ENCODE measurements around the gene ITGB1BP1.

Gene ITGB1BP1

DNA sequence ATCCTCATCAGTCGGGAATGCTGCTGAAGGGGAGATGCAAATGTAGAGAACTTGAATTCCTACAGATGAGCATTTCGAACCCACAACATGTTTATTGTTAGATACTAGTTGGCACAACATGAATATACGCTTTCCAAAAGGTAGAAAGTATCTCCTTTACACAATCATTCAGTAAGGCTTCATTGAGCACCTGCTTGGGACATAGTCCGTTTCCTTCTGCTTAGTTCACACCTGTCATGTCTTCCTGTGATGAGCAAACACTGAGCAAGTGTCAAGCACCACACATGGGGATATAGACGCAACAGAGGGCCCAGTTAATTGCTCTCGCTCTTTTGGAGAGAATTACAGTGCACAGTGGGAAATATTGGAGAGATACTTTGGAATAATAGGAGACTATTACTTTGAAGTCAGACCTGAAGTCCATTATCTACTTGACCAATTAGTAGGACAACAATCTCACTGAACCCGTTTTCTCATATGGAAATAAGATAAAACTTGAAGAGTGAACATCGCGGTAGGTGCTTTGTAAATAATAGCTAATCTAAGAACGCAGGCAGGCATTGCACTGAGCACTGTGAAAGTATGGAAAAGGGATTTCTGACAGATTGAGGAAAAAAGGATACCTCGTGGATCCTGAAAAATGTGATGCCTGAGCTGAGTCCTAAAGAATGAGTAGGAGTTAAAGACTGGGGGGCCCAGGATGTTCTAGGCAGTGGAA, 1.3 kb upstream of the ITGB1BP1 start:
- no peak for DNase-seq (ENCODE audit: low read depth in 3 of 3)

DNA sequence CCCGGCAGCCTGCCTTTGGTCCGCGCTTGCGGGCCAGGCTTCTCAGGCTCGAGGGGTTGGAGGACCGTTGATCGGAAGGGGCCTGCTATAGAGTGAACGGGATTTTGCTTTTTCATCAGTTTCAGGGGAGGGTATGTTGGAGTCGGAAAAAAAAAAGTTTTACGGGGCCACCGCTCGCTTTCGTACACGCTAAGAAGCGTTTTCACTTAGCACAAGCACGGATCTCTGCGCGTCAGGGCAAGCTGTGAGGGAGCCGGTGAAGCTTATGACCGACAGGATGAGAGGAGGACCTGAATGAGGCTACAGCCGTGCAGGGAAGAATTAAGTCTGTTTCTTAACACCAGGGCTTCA, 569 bp upstream of the ITGB1BP1 start:
- peak in 1 of 3 experiments; percentile 8 for DNase-seq (ENCODE audit: low read depth in 3 of 3)

DNA sequence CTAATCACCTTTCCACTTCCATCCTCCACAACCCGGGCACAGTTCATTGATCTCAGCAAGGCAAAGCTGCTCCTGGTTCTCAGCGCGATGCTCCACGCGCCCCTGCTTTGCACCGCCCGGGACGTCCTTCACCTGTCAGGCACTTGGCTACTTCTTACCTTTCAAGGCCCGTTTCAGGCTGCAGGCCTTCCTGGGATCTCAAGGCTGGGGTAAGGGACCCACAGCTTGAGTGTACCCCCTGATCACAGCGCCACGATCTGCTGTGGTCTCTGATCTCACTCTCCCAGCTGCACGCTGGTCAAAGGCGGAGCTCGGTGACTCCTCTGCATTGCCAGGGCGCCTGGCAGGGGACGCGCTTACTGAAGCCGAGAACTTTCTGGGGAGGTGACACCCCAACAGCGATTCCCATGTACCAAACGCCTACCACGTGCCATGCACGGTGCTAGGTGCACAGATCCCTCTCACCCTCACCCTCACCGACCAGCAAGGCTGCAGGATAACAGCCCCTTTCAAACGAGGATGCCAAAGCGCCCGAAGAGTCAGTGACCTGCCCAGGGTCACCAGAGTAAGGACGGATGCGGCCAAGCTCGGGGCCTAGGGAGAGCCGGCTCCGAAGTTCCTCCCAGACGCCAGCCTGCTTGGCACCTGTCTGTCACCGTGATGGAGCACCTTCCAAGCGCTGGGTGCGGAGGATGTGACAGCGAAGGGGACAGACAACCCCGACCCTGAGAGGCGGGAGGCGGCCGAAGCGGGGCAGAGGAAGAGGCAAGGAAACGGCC, 818 bp downstream of the ITGB1BP1 start:
- DNase-seq (ENCODE audit: low read depth in 3 of 3): peak in 2 of 3 experiments; percentile 25 to 52

DNA sequence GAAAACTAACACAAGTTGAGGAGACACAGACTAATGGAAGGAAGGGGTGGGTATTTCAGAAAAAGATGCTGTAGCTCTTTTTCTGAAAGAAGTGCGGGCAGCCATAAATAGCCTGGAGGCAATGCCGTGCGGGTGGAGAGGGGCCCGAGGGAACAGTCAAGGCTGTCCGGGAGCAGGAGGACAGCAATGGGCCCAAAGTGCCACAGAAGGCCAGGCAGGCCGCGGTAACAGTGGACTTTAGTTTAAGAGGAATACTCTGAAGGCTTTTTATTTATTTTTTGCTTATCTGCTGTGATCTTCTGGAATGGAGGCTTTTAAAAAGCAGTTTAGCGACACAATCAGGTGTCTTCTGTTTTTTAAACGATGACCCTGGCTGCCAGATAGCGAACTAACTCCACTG, 2.8 kb downstream of the ITGB1BP1 start:
- DNase-seq (ENCODE audit: low read depth in 3 of 3): no peak

DNA sequence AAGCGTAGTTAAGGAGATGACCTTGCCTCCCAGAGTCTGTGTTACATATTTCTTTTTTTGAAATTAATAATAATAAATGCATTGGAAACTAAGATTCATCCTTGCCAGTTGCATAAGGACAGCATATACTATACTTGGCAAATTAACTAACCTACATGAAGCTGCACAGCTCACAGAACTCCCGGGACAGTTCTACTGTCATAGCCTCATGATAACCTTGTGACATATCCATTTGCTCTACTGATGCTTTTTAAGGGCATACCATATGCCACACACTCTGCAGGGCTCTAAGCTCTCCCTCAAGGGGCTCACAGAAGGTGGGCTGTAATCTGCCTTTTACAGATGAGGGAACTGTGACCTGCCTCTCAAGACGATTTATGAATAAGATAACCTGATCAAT, 3.8 kb downstream of the ITGB1BP1 start:
- DNase-seq (ENCODE audit: low read depth in 3 of 3): no peak

DNA sequence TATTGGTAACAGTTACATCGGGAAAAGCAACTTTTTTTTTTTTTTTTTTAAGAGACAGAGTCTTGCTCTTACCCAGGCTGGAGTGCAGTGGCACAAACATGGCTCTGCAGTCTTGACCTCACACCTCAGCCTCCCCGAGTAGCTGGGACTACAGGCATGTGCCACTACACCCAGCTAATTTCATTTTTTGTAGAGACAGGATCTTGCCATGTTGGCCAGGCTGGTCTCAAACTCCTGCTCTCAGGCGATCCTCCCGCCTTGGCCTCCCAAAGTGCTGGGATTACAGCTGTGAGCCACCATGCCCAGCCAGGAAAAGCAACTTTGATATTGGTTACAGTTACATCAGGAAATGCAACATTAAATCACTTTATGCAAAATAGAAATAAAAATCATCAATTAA, 4.6 kb downstream of the ITGB1BP1 start:
- DNase-seq (ENCODE audit: low read depth in 3 of 3): no peak

DNA sequence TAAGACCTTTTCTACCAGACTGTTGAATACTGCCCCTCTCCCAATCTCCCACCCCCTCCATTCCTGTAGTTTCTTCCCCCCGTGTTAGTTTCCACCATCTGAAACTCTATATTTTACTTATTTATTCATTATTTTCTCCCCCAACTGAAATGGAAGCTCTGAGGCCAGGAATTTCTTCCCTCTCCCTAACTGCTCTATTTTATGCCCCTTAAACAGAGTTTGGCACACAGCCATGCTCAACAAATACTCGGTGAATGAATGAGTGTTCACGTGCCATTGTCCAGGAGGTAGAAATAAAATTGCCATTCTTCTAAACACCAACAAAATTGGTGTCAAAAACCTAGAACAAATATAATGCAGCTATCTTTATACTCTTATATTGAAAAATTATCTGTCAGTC, 5.6 kb downstream of the ITGB1BP1 start:
- no peak for DNase-seq (ENCODE audit: low read depth in 3 of 3)

DNA sequence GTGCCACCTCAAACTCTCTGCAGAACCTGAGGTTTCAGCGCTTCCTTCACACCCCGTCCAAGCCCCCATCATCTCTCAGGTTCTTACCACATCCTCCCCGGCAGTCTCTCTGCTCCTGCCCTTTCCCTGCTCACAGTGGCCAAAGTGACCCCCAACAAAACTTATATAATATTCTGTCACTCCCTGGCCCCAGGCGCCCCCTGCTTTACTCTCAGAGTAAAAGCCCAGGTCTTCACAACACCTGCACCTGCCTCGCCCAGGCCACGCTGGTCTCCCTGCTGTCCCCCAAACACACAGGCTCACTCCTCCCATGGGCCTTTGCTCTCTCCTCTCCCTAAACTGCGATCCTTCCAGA, 6.4 kb downstream of the ITGB1BP1 start:
- no peak for DNase-seq (ENCODE audit: low read depth in 3 of 3)

DNA sequence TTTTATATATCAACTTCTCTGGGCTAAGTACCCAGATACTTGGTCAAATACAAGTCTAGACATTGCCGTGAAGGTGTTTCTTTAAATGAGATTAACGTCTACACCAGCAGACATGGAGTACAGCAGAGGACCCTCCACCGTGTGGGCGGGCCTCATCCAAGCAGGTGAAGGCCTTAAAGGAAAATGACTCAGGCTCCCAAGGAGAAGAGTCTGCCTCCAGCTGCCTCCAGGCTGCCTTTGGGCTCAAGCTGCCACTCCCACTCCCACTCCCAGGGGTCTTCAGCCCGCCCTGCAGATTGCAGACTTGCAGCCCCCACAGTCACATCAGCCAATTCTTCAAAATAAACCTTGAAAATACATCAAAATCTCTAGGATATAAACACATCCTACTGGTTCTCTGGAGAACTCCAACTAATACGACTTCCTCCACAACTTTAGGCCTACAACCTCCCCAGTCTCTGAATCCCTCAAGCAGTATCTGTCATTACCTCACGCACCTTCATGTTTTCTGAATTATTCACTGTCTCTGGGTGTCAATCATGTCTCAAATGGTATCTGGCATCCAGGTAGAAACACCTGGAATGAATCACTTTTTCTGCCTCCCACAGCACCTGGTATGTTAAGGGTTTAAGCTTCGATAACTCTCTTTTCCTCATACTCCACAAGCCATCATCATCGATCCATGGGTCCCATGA, 6.9 kb downstream of the ITGB1BP1 start:
- DNase-seq (ENCODE audit: low read depth in 3 of 3): no peak

DNA sequence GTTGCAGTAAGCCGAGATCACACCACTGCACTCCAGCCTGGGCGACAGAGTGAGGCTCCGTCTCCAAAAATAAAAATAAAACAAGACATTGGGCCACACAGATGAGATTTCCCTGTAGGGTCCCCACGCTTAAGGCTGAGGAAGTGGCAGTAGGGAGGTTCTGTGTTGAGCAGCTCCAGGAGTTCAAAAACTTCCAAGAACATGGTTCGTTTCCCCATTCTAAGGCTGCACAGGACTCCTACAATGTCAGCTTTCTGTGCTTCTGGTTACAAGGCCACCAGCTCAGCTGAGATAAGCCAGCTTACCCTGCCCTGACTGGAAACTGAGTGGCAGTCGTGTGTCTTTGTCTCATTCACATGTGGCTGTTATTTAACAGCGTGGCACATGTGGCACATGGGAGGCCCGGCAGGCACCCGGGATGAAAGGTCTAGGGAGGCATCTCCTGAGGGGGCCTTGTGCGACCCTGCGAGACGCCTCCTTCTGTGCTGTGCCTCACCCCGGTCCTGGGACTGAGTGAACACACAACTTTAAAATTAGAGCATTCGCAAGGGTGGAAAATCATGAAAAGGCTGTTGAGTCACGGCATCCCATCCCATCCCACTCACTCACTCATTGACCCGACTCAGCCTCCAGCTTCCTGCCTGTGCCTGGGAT, 7.7 kb downstream of the ITGB1BP1 start:
- DNase-seq (ENCODE audit: low read depth in 3 of 3): no peak

DNA sequence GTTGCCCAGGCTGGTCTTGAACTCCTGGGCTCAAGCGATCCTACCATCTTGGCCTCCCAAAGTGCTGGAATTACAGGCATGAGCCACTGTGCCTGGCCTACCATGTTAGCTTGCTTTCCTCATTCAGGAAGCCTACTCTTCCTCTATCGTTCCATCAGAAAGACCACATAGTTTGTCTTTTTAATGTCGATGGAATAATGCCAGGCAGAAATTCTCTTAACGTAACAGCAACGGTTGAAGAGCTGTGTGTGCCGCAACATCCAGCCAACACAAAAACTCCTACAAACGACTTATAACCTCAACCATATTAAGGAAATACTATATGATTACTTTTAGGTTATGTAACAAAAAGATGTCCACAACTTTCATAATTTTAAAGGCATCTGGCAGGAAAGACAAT, 10.5 kb downstream of the ITGB1BP1 start:
- no peak for DNase-seq (ENCODE audit: low read depth in 3 of 3)

DNA sequence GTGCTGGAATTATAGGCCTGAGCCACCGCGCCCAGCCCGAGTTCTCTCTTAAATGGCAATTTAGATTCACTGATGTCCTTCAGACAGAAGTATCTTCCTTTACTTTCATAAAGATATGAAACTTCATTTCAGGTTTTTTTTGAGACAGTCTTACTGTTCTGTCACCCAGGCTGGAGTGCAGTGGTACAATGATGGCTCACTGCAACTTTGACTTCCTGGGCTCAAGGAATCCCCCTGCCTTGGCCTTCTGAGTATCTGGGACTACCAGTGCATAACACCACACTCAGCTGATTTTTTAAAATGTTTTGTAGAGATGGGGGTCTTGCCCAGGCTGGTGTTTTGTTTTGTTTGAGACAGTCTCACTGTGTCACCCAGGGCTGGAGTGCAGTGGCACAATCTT, 13.2 kb downstream of the ITGB1BP1 start:
- no peak for DNase-seq (ENCODE audit: low read depth in 3 of 3)

DNA sequence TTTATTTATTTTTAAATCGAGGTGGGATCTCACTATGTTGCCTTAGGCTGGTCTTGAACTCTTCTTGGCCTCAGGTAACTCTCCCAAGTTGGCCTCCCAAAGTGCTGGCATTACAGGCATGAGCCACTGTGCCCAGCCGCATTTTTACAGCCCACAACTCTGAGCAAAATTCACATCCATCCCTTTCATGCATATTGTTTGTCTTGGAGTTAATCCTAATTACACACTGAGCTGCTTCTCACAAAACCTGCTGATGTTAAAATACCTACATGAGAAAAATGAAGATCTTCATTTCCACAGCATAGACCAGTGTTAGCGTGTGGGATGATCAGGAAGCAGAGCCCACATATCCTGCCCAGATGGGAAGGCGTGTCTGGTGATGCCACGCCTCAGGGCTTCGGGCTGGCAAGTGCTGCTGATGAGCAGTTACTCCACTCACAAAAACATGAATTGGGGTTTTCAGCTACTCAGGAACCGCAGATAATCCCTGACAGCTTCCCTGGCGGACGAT, 14.6 kb downstream of the ITGB1BP1 start:
- no peak for DNase-seq (ENCODE audit: low read depth in 3 of 3)

DNA sequence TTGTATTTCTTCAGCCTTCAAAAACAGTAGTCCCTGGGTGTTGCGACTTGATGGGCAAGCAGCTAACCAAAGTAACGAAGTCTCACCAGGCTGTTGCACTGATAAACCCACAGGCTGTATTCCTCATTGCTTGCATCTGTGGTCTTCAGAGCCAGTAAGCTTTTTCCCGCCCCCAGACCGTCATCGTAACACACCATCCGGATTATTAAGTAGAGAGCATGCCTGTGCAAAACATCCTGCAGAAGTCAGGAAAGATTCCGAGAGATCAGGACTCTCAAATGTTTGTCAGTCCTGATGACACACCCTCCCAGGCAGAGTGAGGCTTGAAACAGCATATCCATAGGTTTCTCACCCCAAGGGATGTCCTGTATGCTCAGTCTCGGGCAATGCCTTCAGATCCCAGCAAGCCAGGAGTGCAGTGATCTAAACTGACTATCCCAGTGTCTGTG, 15.9 kb downstream of the ITGB1BP1 start:
- DNase-seq (ENCODE audit: low read depth in 3 of 3): no peak

DNA sequence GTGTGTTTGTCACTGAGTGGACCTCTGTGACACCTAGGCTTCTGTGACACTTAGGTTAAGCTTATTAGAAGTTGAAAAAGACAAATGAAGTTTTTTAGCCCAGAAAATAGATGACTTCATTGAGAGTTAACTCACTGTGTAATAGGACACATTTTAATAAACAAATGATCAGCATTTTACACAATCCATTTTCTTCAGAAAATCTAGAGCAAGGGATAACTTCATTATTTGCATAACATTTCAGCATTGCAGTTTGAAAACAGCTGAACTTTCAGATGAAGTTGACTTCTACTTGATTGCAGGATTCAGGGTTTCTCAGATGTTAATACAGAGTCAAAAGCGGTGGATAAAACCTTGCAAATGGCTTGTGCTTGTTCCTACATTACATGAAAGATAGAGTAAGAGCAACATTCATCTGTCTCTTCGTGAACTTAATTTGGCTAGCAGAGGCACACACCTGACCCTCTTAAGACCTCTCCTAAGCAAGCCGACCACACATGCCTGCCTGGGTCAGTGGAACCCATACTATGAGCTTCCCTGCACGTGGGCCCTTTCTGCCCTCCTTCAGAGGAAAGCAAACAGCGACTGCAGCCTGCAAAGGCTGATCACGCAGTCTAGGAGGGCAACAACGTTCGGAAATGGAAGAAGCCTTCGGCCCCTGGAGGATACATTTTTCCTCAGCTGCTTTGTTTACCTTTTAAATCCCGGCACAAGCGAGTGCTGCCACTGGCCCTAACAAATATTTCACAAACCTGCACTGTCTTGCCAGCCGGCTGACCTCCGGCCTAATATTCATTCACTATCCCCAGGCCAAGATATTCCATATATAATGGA, 16.6 kb downstream of the ITGB1BP1 start:
- no peak for DNase-seq (ENCODE audit: low read depth in 3 of 3)

DNA sequence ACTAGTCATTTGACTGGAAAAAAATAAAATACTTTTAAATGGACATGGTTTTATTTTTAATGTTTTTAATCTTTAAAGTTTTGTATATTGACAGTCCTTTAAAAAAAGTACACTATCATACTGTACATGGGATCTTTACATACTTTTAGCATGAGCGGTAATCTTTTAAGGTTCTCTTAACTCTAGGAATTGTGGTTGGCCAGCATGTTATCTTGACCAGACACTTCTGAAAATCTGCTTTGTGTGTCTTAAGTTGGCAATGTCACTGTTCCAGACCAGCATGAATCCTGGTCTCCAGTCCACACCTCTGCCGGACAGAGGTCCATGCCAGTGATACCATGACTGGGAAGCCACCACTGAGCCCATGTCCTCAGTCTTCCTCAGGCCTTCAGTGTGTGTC, 17.7 kb downstream of the ITGB1BP1 start:
- no peak for DNase-seq (ENCODE audit: low read depth in 3 of 3)

DNA sequence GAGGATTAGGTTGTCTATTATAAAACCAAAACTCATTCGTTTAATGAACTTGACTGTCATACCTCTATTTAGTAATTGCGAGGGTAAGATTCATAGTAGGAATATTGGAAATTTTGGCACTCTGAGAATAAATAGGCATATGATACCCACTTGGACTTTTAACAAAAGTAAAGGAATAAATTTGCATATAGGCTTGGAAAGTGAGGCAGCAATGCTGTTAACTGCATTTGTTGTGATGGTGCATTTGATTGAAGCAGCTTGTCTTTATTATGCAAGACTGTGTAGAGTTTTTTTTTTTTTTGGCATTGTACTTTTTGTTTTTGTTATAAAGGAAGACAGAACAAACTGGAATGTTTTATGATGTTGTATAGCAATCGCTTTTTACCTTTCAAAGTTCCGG, 18.9 kb downstream of the ITGB1BP1 start:
- no peak for DNase-seq (ENCODE audit: low read depth in 3 of 3)

DNA sequence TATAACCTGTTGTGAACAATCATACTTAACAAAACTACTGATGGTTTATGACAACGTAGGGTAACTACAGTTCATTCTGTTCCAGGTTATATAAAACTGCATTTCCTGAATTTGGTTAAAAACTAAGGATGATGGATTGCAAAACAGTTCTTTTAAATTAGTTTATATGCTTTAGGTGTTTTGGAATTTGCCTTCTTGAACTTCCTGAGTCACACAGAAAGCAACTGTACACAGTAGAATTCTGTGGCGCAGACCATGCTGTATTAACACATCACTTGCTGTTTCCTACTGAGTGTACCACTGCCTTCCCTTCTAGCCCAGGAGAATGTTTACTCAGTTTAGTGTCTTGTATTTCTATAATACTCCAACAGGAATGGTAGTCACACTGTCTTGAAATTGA, 19.4 kb downstream of the ITGB1BP1 start:
- DNase-seq (ENCODE audit: low read depth in 3 of 3): no peak

DNA sequence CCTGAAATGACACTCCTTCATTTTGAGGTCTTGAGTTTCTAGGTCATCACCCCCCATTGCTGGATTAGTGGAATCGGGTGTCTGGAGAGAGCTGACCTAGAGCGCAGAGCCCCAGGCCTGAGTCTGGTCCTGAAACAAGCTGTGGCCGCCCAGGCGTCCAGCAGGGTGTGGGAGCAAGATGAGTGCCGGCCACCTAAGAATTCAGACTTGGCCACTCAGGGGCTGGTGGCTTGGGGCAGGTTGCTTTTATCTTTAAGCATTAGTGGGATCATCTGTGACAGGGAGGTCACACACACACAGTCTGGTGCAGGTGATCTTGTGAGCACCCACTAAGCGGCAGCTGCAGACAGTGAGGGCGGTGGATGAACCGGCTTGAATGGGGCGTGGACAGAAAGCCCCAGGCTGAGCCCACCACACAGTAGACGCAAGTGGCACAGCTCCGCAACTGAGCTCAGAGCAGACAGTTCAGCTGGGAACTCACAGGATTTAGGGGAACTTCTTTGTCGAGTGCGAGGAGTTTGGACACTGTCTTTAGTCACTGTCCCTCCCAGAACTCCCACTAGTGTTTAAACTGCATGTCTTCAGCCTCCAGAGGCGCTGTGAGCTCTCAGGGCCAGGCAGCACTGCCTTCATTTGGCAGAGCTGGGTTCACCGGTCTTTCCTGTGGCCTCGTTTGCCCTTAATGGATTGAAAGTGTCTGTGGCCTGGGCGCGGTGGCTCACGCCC, 21.5 kb downstream of the ITGB1BP1 start:
- DNase-seq (ENCODE audit: low read depth in 3 of 3): no peak

DNA sequence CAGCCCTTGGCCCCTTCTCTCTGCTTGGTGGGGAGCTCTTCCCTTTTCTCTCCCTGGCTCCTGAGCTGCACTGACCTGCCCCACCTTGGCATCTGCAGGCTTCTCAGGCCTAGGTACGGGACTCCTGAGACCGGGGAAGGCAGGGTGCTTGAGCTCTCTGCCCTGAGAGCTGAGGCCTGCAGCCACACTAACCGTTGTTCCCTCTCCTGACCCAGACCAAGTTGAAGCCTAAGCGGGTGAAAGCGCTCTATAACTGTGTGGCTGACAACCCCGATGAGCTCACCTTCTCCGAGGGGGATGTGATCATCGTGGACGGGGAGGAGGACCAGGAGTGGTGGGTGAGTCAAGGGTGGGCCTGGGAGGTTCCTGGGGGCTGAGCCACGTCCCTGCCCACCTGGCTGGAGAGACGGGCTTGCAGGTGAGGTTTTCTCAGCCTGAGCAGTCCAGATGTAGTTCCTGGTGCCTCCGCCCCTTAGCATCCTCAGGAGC, 22.2 kb downstream of the ITGB1BP1 start:
- DNase-seq (ENCODE audit: low read depth in 3 of 3): no peak
